CD4-positive, alpha-beta T cell treated with Interleukin-2 at 100 ng/mL for 4 hours (primary cell): ENCODE results near the gene LNX1.

Experiments used
- DNase-seq: peaks from one replicate; pipeline ENCODE4 v3.0.0-alpha.2; 2020; ENCODE audit warnings: low spot score

Gene LNX1

GRCh38 chr4:53532521-53532920 is 58.8 kb downstream of the LNX1 start:
- no peak for DNase-seq

DNA sequence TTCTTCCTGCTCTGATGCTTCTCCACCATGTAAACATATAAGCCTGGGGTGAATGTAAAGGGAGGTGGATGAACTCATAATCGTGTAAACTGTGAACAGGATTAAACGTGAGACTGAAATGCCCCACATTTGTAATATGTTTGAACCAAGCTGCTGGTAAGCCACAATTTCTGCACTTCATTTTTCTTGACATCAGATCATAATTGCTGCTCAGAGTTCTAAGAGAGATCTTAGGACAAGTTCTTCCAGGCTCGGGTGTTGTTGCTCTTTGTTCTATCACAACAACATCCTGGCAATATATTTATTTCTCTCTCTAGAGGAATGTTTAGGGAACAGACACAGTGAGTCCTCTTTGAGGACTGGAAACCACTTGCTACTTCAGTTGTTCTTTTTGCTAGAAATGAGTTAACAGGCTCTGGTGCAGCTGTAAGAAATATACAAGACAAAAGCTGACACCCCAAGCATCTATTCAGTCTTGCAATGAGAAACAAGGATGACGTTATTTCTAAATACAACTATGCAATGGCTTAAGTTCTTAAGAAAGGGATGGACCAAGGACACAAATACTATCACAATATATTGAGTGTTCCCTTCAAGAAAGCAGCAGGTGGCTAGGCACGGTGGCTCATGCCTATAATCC is 59.6 kb downstream of the LNX1 start:
- no peak for DNase-seq

DNA sequence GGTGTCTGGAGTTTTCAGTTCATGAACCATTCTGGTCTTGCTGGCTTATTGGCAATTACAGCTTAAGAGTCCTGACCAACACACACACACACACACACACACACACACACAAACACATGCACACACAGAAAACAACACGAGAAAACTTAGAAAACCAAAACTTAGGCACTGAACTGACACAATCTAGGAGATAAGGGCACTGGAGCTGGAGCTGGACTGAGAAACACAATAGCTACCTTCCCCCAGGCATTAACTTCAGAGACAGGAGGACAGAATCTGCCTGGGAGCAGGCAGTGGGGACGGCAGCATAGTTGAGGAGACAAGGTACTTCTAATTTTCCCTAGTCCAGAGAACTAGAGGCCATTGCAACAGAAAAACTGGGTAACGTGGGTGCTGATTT is 62.3 kb downstream of the LNX1 start:
- no peak for DNase-seq

- no peak for DNase-seq
These were observed 63.4 kb downstream of the LNX1 start for GRCh38 chr4:53527930-53528329.

- no peak for DNase-seq
These were observed 64.0 kb downstream of the LNX1 start for GRCh38 chr4:53527326-53527725.

DNA sequence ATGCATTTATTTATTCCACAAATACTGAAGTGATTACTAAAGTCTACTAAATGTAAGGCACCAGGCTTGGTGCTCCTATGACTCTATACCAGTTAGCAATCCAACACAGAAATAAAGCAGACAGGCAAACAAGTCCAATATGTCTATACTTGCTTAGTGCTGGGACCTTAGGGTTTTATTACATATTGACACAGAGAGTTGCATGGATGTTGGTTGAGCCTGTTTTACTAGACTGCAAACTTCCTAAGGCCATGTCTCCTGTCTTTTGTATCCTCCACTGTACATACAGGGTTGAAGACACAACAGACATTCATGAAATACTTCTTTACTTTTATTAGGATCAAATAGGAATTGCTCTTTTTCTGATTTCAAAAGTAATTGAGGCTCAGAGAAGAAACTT is 69.0 kb downstream of the LNX1 start:
- no peak for DNase-seq

- DNase-seq = no peak
These were observed 71.2 kb downstream of the LNX1 start for GRCh38 chr4:53520116-53520515.

- no peak for DNase-seq
These were observed 72.5 kb downstream of the LNX1 start for GRCh38 chr4:53518807-53519206.

GRCh38 chr4:53515076-53515475 is 76.2 kb downstream of the LNX1 start:
- no peak for DNase-seq

- DNase-seq = no peak
These were observed 76.8 kb downstream of the LNX1 start for GRCh38 chr4:53514509-53514908.

- no peak for DNase-seq
These were observed 78.7 kb downstream of the LNX1 start for GRCh38 chr4:53512608-53513007.

DNA sequence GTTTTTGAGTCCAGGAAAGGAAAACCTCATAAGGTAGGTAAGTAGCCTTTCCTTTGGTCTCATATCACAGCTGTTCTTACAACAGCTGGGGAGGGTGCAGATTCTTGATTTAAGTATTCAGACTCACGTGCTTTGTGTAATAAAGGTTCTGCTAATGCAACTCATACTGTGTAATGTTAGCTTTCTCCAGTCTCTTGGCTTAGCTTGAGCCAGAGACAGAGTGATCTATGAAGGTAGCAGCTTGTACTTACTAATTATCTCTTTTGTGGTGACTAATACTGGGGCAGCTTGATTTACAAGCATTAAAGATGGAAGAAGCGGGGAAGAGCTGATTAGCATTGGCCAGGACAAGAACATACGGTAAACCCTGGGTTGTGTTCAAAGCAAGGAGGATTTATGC is 80.3 kb downstream of the LNX1 start:
- DNase-seq = no peak

GRCh38 chr4:53510321-53510720 is 81.0 kb downstream of the LNX1 start:
- DNase-seq = no peak

DNA sequence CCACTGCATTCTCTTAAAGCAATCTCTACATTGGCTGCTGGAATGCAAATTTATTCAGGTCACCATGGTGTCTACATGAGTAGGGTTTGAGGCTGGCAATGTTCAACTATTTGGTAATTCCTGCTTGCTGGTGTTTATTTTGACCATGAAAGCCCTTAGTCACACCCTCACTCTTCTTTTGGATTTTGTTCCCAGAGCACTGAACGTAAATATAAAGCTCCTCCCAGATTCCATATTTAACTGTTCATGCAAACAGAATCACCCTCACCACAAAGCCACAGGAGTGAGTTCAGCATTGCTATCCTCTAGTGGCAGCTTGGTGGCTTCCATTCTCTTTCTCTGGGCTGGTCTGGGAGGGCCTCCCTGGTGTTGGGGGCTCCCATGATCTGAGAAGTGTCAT is 82.8 kb downstream of the LNX1 start:
- DNase-seq = no peak

DNA sequence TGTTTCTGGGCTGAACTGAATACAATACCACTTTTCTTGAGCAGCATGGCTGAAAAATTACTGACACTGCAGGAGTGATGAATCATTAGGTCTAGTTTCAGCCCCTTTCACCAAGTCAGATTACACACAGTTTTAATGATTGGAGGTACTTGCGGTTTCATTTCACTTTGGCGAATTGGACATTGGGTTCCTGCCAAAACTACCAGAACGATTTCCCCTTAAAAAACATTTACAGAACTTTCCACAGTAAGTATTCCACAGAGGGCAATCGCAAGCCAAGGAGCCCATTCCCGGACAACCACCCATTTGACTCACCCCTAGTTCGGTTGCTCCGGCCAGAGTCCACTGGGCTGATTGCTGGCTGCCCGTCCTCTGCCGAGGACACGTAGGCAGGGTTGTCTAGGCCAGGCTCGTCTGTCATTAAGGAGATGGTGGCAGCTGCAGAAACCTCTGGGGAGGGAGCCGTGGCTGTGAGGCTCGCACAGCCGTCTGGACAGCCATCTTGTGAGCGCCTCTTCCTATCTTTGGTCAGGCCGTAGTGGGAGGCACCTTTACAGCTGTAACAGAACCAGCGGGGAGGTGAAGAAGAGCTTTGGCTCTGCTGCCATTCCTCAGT is 83.5 kb downstream of the LNX1 start:
- no peak for DNase-seq

GRCh38 chr4:53507058-53507457 is 84.2 kb downstream of the LNX1 start:
- no peak for DNase-seq

- no peak for DNase-seq
These were observed 85.3 kb downstream of the LNX1 start for GRCh38 chr4:53505947-53506346.

DNA sequence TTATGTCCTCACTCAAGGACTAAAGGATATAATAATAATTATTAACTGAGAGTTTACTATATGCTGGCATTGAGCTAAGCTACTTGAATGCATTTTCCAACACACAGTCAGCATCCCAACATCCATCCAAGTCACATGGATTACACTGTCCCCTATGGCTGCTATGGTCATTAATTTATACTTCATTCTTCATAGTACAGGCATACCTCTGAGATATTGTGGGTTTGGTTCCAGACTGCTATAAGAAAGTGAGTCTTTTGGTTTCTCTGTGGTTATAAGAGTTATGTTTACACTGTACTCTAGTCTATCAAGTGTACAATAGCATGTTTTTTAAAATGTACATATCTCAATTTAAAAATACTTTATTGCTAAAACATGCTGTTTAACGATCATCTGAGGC is 89.2 kb downstream of the LNX1 start:
- DNase-seq = no peak

DNA sequence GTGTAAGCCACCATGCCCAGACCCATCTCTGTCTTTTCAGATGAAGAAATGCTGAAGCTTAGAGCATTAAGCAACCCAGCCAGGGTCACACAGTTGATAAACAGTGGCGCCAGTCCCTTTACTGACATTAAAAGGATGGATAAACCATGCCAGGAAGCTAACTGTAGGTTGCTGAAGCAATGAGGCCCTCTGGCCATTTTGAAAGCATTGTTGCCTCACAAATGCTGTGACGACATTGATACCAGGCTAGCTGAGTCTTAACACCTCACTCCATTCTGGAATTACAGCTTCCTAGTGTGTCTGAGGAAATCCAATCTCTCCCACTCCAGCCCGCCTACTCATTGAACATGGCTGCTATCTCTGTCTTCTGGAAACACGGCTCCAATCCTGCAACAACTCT is 89.7 kb downstream of the LNX1 start:
- no peak for DNase-seq

DNA sequence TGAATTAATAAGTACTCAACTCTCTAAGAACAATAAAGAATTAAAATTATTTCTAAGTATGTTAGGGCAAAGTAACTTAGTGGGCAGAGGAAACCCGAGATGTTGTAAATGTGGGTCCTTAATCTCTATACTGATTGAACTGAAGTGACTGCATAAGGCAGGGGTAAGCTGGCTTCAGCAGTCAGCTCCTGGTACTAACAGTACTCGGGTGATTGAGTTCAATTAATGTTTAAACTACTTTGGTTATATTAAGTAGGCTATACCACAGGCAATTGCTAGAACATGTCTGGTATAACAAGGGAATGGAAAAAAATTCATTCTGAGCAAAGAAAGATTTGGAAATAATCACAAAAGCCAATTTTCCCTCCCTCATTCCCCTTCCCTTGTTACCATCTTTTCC is 90.7 kb downstream of the LNX1 start:
- DNase-seq = no peak

GRCh38 chr4:53499791-53500190 is 91.5 kb downstream of the LNX1 start:
- no peak for DNase-seq

- no peak for DNase-seq
These were observed 92.6 kb downstream of the LNX1 start for GRCh38 chr4:53498706-53499105.

DNA sequence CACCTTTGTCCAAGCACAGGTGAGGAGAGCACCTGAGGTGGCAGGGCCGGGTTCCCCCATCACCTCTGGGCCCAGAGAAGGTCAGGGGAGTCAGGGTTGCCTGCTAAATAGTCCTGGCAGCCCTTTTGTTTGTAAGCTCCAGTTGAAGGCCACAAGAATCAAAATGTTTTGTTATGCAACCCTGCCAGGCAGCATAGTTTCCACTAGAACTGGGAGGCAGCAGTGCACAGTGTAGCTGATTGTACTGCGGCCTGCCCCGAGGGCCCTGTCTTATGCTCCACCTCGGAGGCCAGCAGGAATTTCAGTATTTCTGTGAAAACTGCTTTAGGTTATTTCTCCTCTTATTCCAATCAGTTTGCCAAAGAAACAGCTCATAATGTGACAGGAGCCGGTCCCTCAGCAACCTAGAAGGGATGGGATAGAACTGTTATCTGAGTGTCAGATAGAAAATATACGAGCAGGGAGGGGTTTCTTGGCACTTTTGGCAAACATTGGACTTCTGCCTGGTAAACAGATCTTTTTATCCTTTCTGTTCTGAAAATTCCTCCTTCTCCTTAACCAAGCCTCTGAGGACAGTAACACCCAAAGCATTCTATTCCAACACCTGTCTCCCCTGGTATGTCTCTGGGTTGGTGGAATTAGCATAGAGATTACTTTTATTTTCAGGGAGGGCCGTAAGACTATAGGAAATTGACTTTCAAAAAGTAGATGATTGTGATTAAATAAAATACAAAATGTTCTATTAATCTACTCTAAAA is 93.6 kb downstream of the LNX1 start:
- DNase-seq = no peak

- no peak for DNase-seq
These were observed 96.4 kb downstream of the LNX1 start for GRCh38 chr4:53494851-53495250.
